ENCODE results near the gene ARV1.

ARV1 gene

GRCh38 chr1:230971771-230972170 lies 7.1 kb upstream of the ARV1 start:
- no peak for DNase-seq (ENCODE audit: extremely low spot score)
- ChIA-PET POLR2A (no interaction called here), CTCF (no interaction called here)
- TF ChIP-seq HDGF (IDR thresholded peaks at IDR 0.05; ENCODE audit: borderline replicate concordance): no peak
- TF ChIP-seq FOXM1 (IDR thresholded peaks at IDR 0.05; ENCODE audit: borderline replicate concordance): no peak
- TF ChIP-seq SP1 (IDR thresholded peaks at IDR 0.05): no peak
- TF ChIP-seq CTBP1 (IDR thresholded peaks at IDR 0.05; ENCODE audit: borderline replicate concordance): no peak
- no peak for TF ChIP-seq ARNT (IDR thresholded peaks at IDR 0.05)
- no peak for TF ChIP-seq FOXK2 (IDR thresholded peaks at IDR 0.05)
- TF ChIP-seq TARDBP (IDR thresholded peaks at IDR 0.05): no peak
- no peak for TF ChIP-seq NFRKB (IDR thresholded peaks at IDR 0.05)
- no peak for TF ChIP-seq FOXA1 (IDR thresholded peaks at IDR 0.05)
- no peak for TF ChIP-seq BHLHE40 (IDR thresholded peaks at IDR 0.05; ENCODE audit: borderline replicate concordance)
- no peak for TF ChIP-seq SUZ12 (IDR thresholded peaks at IDR 0.05)
- TF ChIP-seq LEF1 (IDR thresholded peaks at IDR 0.05; ENCODE audit: borderline replicate concordance): no peak
- no peak for TF ChIP-seq ELF4 (IDR thresholded peaks at IDR 0.05)

- DNase-seq (ENCODE audit: extremely low spot score): no peak
- POLR2A ChIA-PET: interaction anchor here (0.9 kb wide), 2 partner anchors 10 to 106 kb away, joined by 3 read pairs; no protein-coding TSS in a partner anchor
- CTCF ChIA-PET: interaction anchor here (0.7 kb wide), 1 partner anchor 53 kb away, joined by 3 read pairs; no protein-coding TSS in a partner anchor
- TF ChIP-seq SP1 (IDR thresholded peaks at IDR 0.05): no peak
- TF ChIP-seq TARDBP (IDR thresholded peaks at IDR 0.05): no peak
- TF ChIP-seq FOXM1 (IDR thresholded peaks at IDR 0.05; ENCODE audit: borderline replicate concordance): no peak
- no peak for TF ChIP-seq FOXK2 (IDR thresholded peaks at IDR 0.05)
- no peak for TF ChIP-seq L3MBTL2 (conservative IDR thresholded peaks at IDR 0.05)
- TF ChIP-seq PKNOX1 (IDR thresholded peaks at IDR 0.05): no peak
- TF ChIP-seq BHLHE40 (IDR thresholded peaks at IDR 0.05; ENCODE audit: borderline replicate concordance): no peak
- no peak for TF ChIP-seq FOXA1 (IDR thresholded peaks at IDR 0.05)
- TF ChIP-seq SUZ12 (IDR thresholded peaks at IDR 0.05): no peak
- TF ChIP-seq LEF1 (IDR thresholded peaks at IDR 0.05; ENCODE audit: borderline replicate concordance): no peak
- no peak for TF ChIP-seq ZNF384 (IDR thresholded peaks at IDR 0.05)
- TF ChIP-seq CTBP1 (IDR thresholded peaks at IDR 0.05; ENCODE audit: borderline replicate concordance): no peak
Measured at GRCh38 chr1:230972855-230973271, 6.0 kb upstream of the ARV1 start.

- TF ChIP-seq LEF1 (IDR thresholded peaks at IDR 0.05; ENCODE audit: borderline replicate concordance) (no peak), ARNT (IDR thresholded peaks at IDR 0.05) (no peak), FOXK2 (IDR thresholded peaks at IDR 0.05) (no peak), ELF4 (IDR thresholded peaks at IDR 0.05) (no peak), FOXA1 (IDR thresholded peaks at IDR 0.05) (no peak), SP1 (IDR thresholded peaks at IDR 0.05) (no peak), NFRKB (IDR thresholded peaks at IDR 0.05) (no peak), L3MBTL2 (conservative IDR thresholded peaks at IDR 0.05) (no peak), TARDBP (IDR thresholded peaks at IDR 0.05) (no peak), FOXM1 (IDR thresholded peaks at IDR 0.05; ENCODE audit: borderline replicate concordance) (no peak), ZNF384 (IDR thresholded peaks at IDR 0.05) (no peak), HDGF (IDR thresholded peaks at IDR 0.05; ENCODE audit: borderline replicate concordance) (no peak)
- no peak for DNase-seq (ENCODE audit: extremely low spot score)
- CTCF ChIA-PET: no interaction called here
- POLR2A ChIA-PET: interaction anchor here (2.0 kb wide), 1 partner anchor 63 kb away, joined by 6 read pairs; no protein-coding TSS in a partner anchor
Measured at GRCh38 chr1:230975636-230976035, 3.3 kb upstream of the ARV1 start.

- ChIA-PET CTCF (interaction anchor here (0.7 kb wide), 1 partner anchor 77 kb away, joined by 3 read pairs; no protein-coding TSS in a partner anchor), POLR2A (interaction anchor here (2.0 kb wide), 1 partner anchor 63 kb away, joined by 6 read pairs; no protein-coding TSS in a partner anchor)
- no peak for DNase-seq (ENCODE audit: extremely low spot score)
- TF ChIP-seq HDGF (IDR thresholded peaks at IDR 0.05; ENCODE audit: borderline replicate concordance) (no peak), ELF4 (IDR thresholded peaks at IDR 0.05) (no peak), TARDBP (IDR thresholded peaks at IDR 0.05) (no peak), SUZ12 (IDR thresholded peaks at IDR 0.05) (no peak), LEF1 (IDR thresholded peaks at IDR 0.05; ENCODE audit: borderline replicate concordance) (no peak), FOXA1 (IDR thresholded peaks at IDR 0.05) (no peak), FOXM1 (IDR thresholded peaks at IDR 0.05; ENCODE audit: borderline replicate concordance) (no peak), CTBP1 (IDR thresholded peaks at IDR 0.05; ENCODE audit: borderline replicate concordance) (no peak), NFRKB (IDR thresholded peaks at IDR 0.05) (no peak), ARNT (IDR thresholded peaks at IDR 0.05) (no peak), PKNOX1 (IDR thresholded peaks at IDR 0.05) (no peak)
Measured at GRCh38 chr1:230976360-230976759, 2.5 kb upstream of the ARV1 start.

GRCh38 chr1:230976825-230977747 lies 1.8 kb upstream of the ARV1 start:
- DNase-seq (ENCODE audit: extremely low spot score): no peak
- POLR2A ChIA-PET: interaction anchor here (0.7 to 1.3 kb wide), 5 partner anchors 18 to 80 kb away, joined by 3 to 4 read pairs (median 4); no protein-coding TSS in a partner anchor
- TF ChIP-seq SUZ12 (IDR thresholded peaks at IDR 0.05) (no peak), PKNOX1 (IDR thresholded peaks at IDR 0.05) (no peak), HDGF (IDR thresholded peaks at IDR 0.05; ENCODE audit: borderline replicate concordance) (no peak), ZNF384 (IDR thresholded peaks at IDR 0.05) (no peak), LEF1 (IDR thresholded peaks at IDR 0.05; ENCODE audit: borderline replicate concordance) (no peak), SP1 (IDR thresholded peaks at IDR 0.05) (no peak), CTBP1 (IDR thresholded peaks at IDR 0.05; ENCODE audit: borderline replicate concordance) (no peak), TARDBP (IDR thresholded peaks at IDR 0.05) (no peak), FOXM1 (IDR thresholded peaks at IDR 0.05; ENCODE audit: borderline replicate concordance) (no peak), FOXA1 (IDR thresholded peaks at IDR 0.05) (no peak), FOXK2 (IDR thresholded peaks at IDR 0.05) (no peak), NFRKB (IDR thresholded peaks at IDR 0.05) (no peak), ELF4 (IDR thresholded peaks at IDR 0.05) (no peak), L3MBTL2 (conservative IDR thresholded peaks at IDR 0.05) (no peak), ARNT (IDR thresholded peaks at IDR 0.05) (no peak), BHLHE40 (IDR thresholded peaks at IDR 0.05; ENCODE audit: borderline replicate concordance) (no peak)
- CTCF ChIA-PET: interaction anchor here (0.7 kb wide), 1 partner anchor 253 kb away, joined by 3 read pairs; no protein-coding TSS in a partner anchor

Data from HEK293T (cell line).